ENCODE results near the gene USP7. TPM values are rescaled to one million over a fixed set of nuclear protein-coding genes. Genes with fewer than 3 reads are reported as not detected.

Gene USP7
- total and polyA plus RNA-seq, 4 experiments from 2014 or later: 4.8 to 206 (median 106) TPM

DNA sequence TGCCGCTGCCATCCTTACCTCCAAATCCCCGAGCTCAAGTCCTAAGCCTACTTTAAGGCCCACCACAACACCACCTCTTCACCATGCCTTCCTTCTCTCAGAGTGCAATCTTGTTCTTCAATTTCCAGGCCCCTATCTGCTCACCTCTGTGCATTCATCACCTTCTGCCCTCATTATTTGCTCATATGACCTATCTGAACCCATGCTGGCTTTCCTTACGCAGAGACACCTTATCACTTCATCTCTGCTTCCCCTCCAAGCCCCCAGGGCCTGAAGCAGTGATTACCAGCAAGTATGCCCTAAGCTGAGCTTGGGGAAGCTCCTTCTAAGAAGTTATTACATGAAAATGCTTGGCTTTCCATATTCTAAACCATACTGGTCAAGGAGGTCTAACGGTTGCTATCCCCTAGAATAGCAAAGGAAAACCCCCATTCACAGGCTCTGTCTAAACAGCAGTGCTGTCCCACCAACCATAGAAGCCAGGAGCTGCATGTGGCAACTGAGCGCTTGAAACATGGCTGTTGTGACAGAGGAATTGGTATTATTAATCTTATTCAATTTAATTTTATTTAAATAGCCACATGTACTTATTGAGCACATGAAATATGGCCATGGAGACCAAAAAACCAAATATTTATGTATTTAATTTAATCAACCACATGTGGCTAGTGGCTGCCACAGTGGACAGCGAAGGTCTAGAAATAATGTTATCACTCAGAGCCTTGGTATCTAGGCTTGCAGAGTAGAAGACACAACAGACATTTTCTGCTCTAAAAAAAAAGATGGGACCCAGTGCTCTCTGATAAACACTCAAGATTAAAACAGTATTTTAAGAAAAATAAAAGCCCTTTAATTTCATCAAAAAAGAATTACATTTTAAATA is 13.9 kb downstream of the USP7 start:
- CTCF ChIA-PET (ENCODE audit: partially characterized antibody): interaction anchor here (3.5 to 4.2 kb wide), 2 partner anchors 13 to 59 kb away, joined by 18 to 20 read pairs; no protein-coding TSS in a partner anchor
- POLR2A ChIA-PET (ENCODE audit: partially characterized antibody): interaction anchor here (2.5 to 3.6 kb wide), 2 partner anchors 13 to 14 kb away, joined by 8 to 11 read pairs; partner anchors contain the start of gene USP7
- H3K27me3 ChIP-seq (ENCODE audit: insufficient read depth, low read length): no peaks in the 10 kb centered on the region
- Mint-ChIP-seq H3K36me3 (peaks cover 0 to 4% of the 10 kb centered on the region in 2 donors), H3K27me3 (no peaks in the 10 kb centered on the region), H3K4me1 (peaks cover 72 to 92% (median 82%) of the 10 kb centered on the region in 4 donors), H3K27ac (peak overlapping the region in 6 of 7 donors; percentile 4 to 75 (median 46)), H3K9me3 (peaks cover 0 to 1% (median 0%) of the 10 kb centered on the region in 8 donors), H3K4me3 (peak overlapping the region; percentile 40 to 76 (median 64))
- H3K36me3 ChIP-seq (ENCODE audit: insufficient read depth, low read length): no peaks in the 10 kb centered on the region
- H3K4me3 ChIP-seq (ENCODE audit: low read length in 2 of 2): no peak overlapping the region
- no peak for DNase-seq
- H3K4me1 ChIP-seq (ENCODE audit: insufficient read depth, low read length): peaks cover 95% of the 10 kb centered on the region
- H3K27ac ChIP-seq (ENCODE audit: low read depth, low read length): no peak overlapping the region
- intact Hi-C loops (cut with micrococcal nuclease): no loop called here
- H3K9me3 ChIP-seq (ENCODE audit: control insufficient read depth in 1 of 2, low read length in 2 of 2): no peaks in the 10 kb centered on the region

DNA sequence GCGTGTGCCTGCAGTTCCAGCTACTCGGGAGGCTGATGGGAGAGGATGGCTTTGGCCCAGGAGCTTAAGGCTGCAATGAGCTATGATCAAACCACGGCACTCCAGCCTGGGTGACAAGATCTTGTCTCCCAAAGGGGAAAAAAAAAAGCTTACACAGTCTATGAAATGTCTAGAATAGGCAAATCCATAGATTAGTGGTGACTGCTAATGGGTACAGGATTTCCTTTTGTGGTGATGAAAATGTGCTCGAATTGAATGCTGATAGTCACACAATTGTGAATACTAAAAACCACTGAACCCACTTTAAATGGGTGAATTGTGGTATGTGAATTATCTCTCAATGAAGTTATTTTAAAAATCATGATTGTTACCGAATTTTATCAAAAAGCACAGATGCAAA is 14.9 kb downstream of the USP7 start:
- POLR2A ChIA-PET (ENCODE audit: partially characterized antibody): interaction anchor here (3.6 kb wide), 1 partner anchor 12 kb away, joined by 11 read pairs; no protein-coding TSS in a partner anchor
- no peak overlapping the region for H3K27ac ChIP-seq (ENCODE audit: low read depth, low read length)
- H3K36me3 ChIP-seq (ENCODE audit: insufficient read depth, low read length): no peaks in the 10 kb centered on the region
- Mint-ChIP-seq H3K4me1 (peaks cover 78 to 94% (median 86%) of the 10 kb centered on the region in 4 donors), H3K36me3 (peaks cover 0 to 4% of the 10 kb centered on the region in 2 donors), H3K9me3 (no peaks in the 10 kb centered on the region), H3K4me3 (peak overlapping the region; percentile 57 to 76 (median 64)), H3K27me3 (no peaks in the 10 kb centered on the region), H3K27ac (peak overlapping the region in 5 of 7 donors; percentile 5 to 76 (median 37))
- no peaks in the 10 kb centered on the region for H3K9me3 ChIP-seq (ENCODE audit: control insufficient read depth in 1 of 2, low read length in 2 of 2)
- CTCF ChIA-PET (ENCODE audit: partially characterized antibody): interaction anchor here (3.5 to 4.2 kb wide), 2 partner anchors 12 to 60 kb away, joined by 18 to 20 read pairs; no protein-coding TSS in a partner anchor
- peaks cover 96% of the 10 kb centered on the region for H3K4me1 ChIP-seq (ENCODE audit: insufficient read depth, low read length)
- DNase-seq: no peak
- no peaks in the 10 kb centered on the region for H3K27me3 ChIP-seq (ENCODE audit: insufficient read depth, low read length)
- no peak overlapping the region for H3K4me3 ChIP-seq (ENCODE audit: low read length in 2 of 2)
- intact Hi-C loops (cut with micrococcal nuclease): no loop called here

DNA sequence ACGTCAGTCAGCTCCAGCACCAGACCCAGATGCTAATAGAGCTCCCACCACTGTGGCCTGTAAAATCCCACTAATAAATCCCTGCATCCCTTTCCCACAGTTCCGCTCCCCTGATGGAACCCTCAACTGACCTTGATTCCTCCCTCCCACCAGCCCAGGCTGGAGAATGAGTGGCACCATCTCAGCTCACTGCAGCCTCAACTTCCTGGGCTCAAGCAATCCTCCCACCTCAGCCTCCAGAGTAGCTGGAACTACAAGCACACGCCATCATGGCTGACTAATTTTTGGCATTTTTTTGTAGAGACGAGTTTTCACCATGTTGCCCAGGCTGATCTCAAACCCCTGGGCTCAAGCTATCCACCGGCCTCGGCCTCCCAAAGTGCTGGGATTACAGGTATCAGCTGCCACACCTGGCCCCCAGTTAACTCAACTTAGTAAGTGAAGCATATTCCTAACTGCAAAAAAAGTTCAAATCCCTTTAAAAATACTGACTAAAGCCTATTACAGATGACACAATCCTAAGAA is 15.6 kb downstream of the USP7 start:
- Histone ChIP-seq H3K36me3 (ENCODE audit: insufficient read depth, low read length) (no peaks in the 10 kb centered on the region), H3K4me1 (ENCODE audit: insufficient read depth, low read length) (peaks cover 100% of the 10 kb centered on the region), H3K27me3 (ENCODE audit: insufficient read depth, low read length) (no peaks in the 10 kb centered on the region), H3K27ac (ENCODE audit: low read depth, low read length) (no peak overlapping the region), H3K9me3 (ENCODE audit: control insufficient read depth in 1 of 2, low read length in 2 of 2) (no peaks in the 10 kb centered on the region), H3K4me3 (ENCODE audit: low read length in 2 of 2) (no peak overlapping the region)
- Mint-ChIP-seq H3K4me1 (peaks cover 82 to 98% (median 90%) of the 10 kb centered on the region in 4 donors), H3K27me3 (no peaks in the 10 kb centered on the region), H3K27ac (peak overlapping the region in 3 of 7 donors; percentile 5 to 86 (median 37)), H3K36me3 (peaks cover 0 to 2% of the 10 kb centered on the region in 2 donors), H3K4me3 (peak overlapping the region; percentile 7 to 76 (median 64)), H3K9me3 (no peaks in the 10 kb centered on the region)
- DNase-seq: no peak
- ChIA-PET POLR2A (ENCODE audit: partially characterized antibody) (interaction anchor here (0.8 to 3.6 kb wide), 3 partner anchors 12 to 144 kb away, joined by 3 to 11 read pairs (median 3); no protein-coding TSS in a partner anchor), CTCF (ENCODE audit: partially characterized antibody) (interaction anchor here (0.8 to 3.5 kb wide), 4 partner anchors 9 to 61 kb away, joined by 3 to 28 read pairs (median 10); no protein-coding TSS in a partner anchor)
- intact Hi-C loops (cut with micrococcal nuclease): no loop called here

DNA sequence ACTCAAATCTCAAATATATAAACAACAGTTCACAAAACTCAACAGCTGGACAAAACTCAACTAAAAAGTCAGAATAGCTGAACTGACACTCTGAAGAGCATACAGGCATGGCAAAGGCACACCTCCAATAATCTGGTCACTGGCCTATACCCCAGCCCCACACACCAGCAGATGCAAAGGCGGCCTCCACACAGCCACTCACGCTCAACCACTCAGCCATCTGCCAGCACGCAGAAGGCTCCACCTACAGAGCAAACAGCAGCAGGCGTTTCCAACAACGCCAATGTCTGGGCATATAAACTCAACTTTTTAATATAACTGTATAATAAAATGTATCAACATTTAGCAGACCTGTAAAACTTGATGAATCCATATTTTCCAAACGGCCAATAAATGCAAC is 17.2 kb downstream of the USP7 start:
- intact Hi-C loops (cut with micrococcal nuclease): no loop called here
- Histone ChIP-seq H3K4me1 (ENCODE audit: insufficient read depth, low read length) (peaks cover 100% of the 10 kb centered on the region), H3K4me3 (ENCODE audit: low read length in 2 of 2) (no peak overlapping the region), H3K27ac (ENCODE audit: low read depth, low read length) (no peak overlapping the region), H3K27me3 (ENCODE audit: insufficient read depth, low read length) (no peaks in the 10 kb centered on the region), H3K36me3 (ENCODE audit: insufficient read depth, low read length) (no peaks in the 10 kb centered on the region), H3K9me3 (ENCODE audit: control insufficient read depth in 1 of 2, low read length in 2 of 2) (no peaks in the 10 kb centered on the region)
- H3K4me1 Mint-ChIP-seq: peaks cover 81 to 98% (median 89%) of the 10 kb centered on the region in 4 donors
- no peak for DNase-seq
- POLR2A ChIA-PET (ENCODE audit: partially characterized antibody): interaction anchor here (1.8 kb wide), 1 partner anchor 15 kb away, joined by 5 read pairs; no protein-coding TSS in a partner anchor
- peak overlapping the region in 2 of 7 donors; percentile 51 to 59 for H3K27ac Mint-ChIP-seq
- H3K9me3 Mint-ChIP-seq: no peaks in the 10 kb centered on the region
- CTCF ChIA-PET (ENCODE audit: partially characterized antibody): interaction anchor here (0.6 to 3.5 kb wide), 3 partner anchors 10 to 62 kb away, joined by 3 to 28 read pairs (median 8); no protein-coding TSS in a partner anchor
- no peaks in the 10 kb centered on the region for H3K27me3 Mint-ChIP-seq
- peak overlapping the region in 6 of 8 donors; percentile 11 to 83 (median 40) for H3K4me3 Mint-ChIP-seq
- H3K36me3 Mint-ChIP-seq: no peaks in the 10 kb centered on the region

DNA sequence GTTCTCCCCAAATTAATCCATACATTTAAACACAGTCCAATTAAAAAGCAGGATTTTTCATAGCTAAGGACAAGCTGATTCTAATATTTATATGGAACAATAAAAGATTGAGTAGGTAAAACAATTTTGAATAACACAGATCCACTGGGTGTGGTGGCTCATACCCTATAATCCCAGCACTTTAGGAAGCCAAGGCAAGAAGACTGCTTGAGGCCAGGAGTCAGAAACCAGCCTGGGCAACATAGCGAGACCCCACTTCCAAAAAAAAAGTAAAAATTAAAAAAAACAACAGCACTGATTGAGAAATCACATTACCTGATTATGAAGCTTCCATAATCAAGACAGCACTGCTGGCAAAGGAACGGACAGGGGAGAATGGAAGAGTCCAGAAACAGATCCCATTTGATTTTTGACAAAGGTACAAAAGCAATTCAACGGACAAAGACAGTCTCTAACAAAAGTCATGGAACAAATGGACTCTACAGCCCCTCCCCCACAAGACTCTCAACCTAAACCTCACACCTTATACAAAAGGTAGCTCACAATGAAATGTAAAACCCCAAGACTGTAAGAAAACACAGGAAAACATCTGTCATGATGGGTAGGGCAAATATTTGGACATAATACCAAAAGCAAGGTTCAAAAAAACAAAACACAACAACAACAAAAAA is 17.9 kb downstream of the USP7 start:
- Mint-ChIP-seq H3K4me1 (peaks cover 80 to 98% (median 89%) of the 10 kb centered on the region in 4 donors), H3K4me3 (peak overlapping the region in 6 of 8 donors; percentile 13 to 83 (median 64)), H3K27me3 (no peaks in the 10 kb centered on the region), H3K27ac (peak overlapping the region in 2 of 7 donors; percentile 22 to 46), H3K36me3 (peaks cover 0 to 2% of the 10 kb centered on the region in 2 donors), H3K9me3 (no peaks in the 10 kb centered on the region)
- H3K27ac ChIP-seq (ENCODE audit: low read depth, low read length): no peak overlapping the region
- H3K9me3 ChIP-seq (ENCODE audit: control insufficient read depth in 1 of 2, low read length in 2 of 2): no peaks in the 10 kb centered on the region
- no peak for DNase-seq
- intact Hi-C loops (cut with micrococcal nuclease): no loop called here
- ChIA-PET CTCF (ENCODE audit: partially characterized antibody) (interaction anchor here (0.6 to 3.5 kb wide), 5 partner anchors 10 to 189 kb away, joined by 3 to 28 read pairs (median 3); no protein-coding TSS in a partner anchor), POLR2A (ENCODE audit: partially characterized antibody) (interaction anchor here (1.3 to 1.8 kb wide), 2 partner anchors 11 to 16 kb away, joined by 3 to 5 read pairs; no protein-coding TSS in a partner anchor)
- no peak overlapping the region for H3K4me3 ChIP-seq (ENCODE audit: low read length in 2 of 2)
- peaks cover 100% of the 10 kb centered on the region for H3K4me1 ChIP-seq (ENCODE audit: insufficient read depth, low read length)
- H3K27me3 ChIP-seq (ENCODE audit: insufficient read depth, low read length): no peaks in the 10 kb centered on the region
- no peaks in the 10 kb centered on the region for H3K36me3 ChIP-seq (ENCODE audit: insufficient read depth, low read length)

DNA sequence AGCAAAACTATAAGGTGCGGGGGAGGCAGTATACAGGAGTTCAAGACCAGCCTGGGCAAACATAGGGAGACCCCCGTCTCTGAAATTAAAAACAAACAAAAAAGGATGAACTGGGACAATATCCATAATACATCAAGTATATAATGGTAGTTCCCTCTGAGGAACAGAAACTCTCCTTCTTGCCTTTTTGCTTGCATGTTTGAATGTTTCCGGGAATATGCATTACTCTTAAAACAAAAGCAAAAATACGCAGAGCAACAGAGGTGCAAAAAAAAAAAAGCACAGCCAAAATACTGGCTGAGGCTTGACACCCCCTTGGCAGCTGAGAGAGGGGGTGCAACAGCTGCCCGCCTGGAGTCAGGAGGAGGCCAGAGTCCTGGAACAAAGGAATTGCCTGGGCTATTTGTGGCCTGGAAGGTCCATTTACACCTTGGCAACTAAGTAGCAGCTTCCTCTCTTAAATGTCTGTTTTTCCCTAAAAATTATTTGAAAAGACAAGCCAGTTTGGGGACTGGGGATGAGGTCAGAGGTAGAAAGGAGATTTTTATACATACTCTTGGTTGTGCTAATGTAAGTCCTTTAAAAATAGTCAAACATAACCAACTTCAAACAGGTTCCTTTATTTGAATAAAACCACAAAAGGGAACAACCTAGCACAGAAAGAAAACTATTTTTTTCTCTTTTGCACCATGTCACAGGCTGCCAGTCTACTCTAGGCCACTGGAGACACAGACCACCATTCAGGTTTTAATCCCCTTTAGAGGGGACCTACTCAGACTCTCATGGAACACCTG is 19.5 kb downstream of the USP7 start:
- H3K4me1 ChIP-seq (ENCODE audit: insufficient read depth, low read length): peaks cover 100% of the 10 kb centered on the region
- H3K36me3 ChIP-seq (ENCODE audit: insufficient read depth, low read length): no peaks in the 10 kb centered on the region
- H3K4me3 ChIP-seq (ENCODE audit: low read length in 2 of 2): no peak overlapping the region
- H3K27me3 ChIP-seq (ENCODE audit: insufficient read depth, low read length): no peaks in the 10 kb centered on the region
- intact Hi-C loops (cut with micrococcal nuclease): no loop called here
- CTCF ChIA-PET (ENCODE audit: partially characterized antibody): interaction anchor here (1.0 to 1.3 kb wide), 2 partner anchors 65 to 191 kb away, joined by 3 read pairs; no protein-coding TSS in a partner anchor
- Mint-ChIP-seq H3K27ac (peak overlapping the region; percentile 7 to 71 (median 60)), H3K4me3 (peak overlapping the region; percentile 15 to 83 (median 64)), H3K36me3 (peaks cover 0 to 2% of the 10 kb centered on the region in 2 donors), H3K27me3 (no peaks in the 10 kb centered on the region), H3K4me1 (peaks cover 83 to 100% (median 92%) of the 10 kb centered on the region in 4 donors), H3K9me3 (no peaks in the 10 kb centered on the region)
- H3K9me3 ChIP-seq (ENCODE audit: control insufficient read depth in 1 of 2, low read length in 2 of 2): no peaks in the 10 kb centered on the region
- DNase-seq: no peak
- H3K27ac ChIP-seq (ENCODE audit: low read depth, low read length): no peak overlapping the region
- POLR2A ChIA-PET (ENCODE audit: partially characterized antibody): no interaction called here
